ENCODE measurements around the gene GMDS.

Gene GMDS

GRCh38 chr6:2168480-2168879, 76.9 kb downstream of the GMDS start:
- H3K79me1 ChIP-seq (ENCODE audit: low read length) = peaks cover 3% of the 10 kb centered on the region
- H3K23ac ChIP-seq (ENCODE audit: low read length) = no peak overlapping the region
- H4K12ac ChIP-seq (ENCODE audit: low read depth, low read length) = no peak overlapping the region
- no peak overlapping the region for H2BK120ac ChIP-seq (ENCODE audit: insufficient read depth, low read length, poor library complexity)
- H3K4me1 ChIP-seq (ENCODE audit: control insufficient read depth in 1 of 2, insufficient read depth in 2 of 2, low read length in 2 of 2) = peaks cover 3 to 4% of the 10 kb centered on the region in 2 experiments
- H3K27ac ChIP-seq (ENCODE audit: low read depth, low read length) = no peak overlapping the region
- H3K4me2 ChIP-seq (ENCODE audit: low read length) = no peak overlapping the region
- no peaks in the 10 kb centered on the region for H3K79me2 ChIP-seq (ENCODE audit: control insufficient read depth, insufficient read depth, low read length, poor library complexity)
- H2BK5ac ChIP-seq (ENCODE audit: low read depth, low read length, poor library complexity) = no peak overlapping the region
- no peak overlapping the region for H2AFZ ChIP-seq (ENCODE audit: insufficient read depth, low read length, poor library complexity)
- H2BK12ac ChIP-seq (ENCODE audit: low read length) = no peak overlapping the region
- no peak overlapping the region for H4K8ac ChIP-seq (ENCODE audit: low read depth, low read length)
- H3K27me3 ChIP-seq (ENCODE audit: insufficient read depth, low read length) = no peaks in the 10 kb centered on the region
- no peak overlapping the region for H3K18ac ChIP-seq (ENCODE audit: low read length)
- H3K4ac ChIP-seq (ENCODE audit: low read depth, low read length) = no peak overlapping the region
- no peak overlapping the region for H3K4me3 ChIP-seq (ENCODE audit: low read depth, low read length)
- H3K9me3 ChIP-seq (ENCODE audit: insufficient read depth, low read depth, low read length) = no peaks in the 10 kb centered on the region
- H3K36me3 ChIP-seq (ENCODE audit: control insufficient read depth in 1 of 2, insufficient read depth in 2 of 2, low read length in 2 of 2) = no peaks in the 10 kb centered on the region
- H3K9ac ChIP-seq (ENCODE audit: low read length) = no peak overlapping the region
- DNase-seq = no peak
- H3K14ac ChIP-seq (ENCODE audit: low read length) = no peak overlapping the region
- H4K91ac ChIP-seq (ENCODE audit: low read depth, low read length) = no peak overlapping the region
- no peak overlapping the region for H2AK5ac ChIP-seq (ENCODE audit: low read length)

- Histone ChIP-seq H3K9ac (ENCODE audit: low read length) (no peak overlapping the region), H2BK120ac (ENCODE audit: insufficient read depth, low read length, poor library complexity) (no peak overlapping the region)
Measured at GRCh38 chr6:2166717-2167116, 78.7 kb downstream of the GMDS start.

GRCh38 chr6:2165286-2165685, 80.1 kb downstream of the GMDS start:
- Histone ChIP-seq H3K36me3 (ENCODE audit: control insufficient read depth in 1 of 2, insufficient read depth in 2 of 2, low read length in 2 of 2) (no peaks in the 10 kb centered on the region), H4K8ac (ENCODE audit: low read depth, low read length) (no peak overlapping the region), H2AFZ (ENCODE audit: insufficient read depth, low read length, poor library complexity) (no peak overlapping the region), H3K9ac (ENCODE audit: low read length) (no peak overlapping the region), H2BK120ac (ENCODE audit: insufficient read depth, low read length, poor library complexity) (no peak overlapping the region), H4K12ac (ENCODE audit: low read depth, low read length) (no peak overlapping the region), H3K9me3 (ENCODE audit: insufficient read depth, low read depth, low read length) (no peaks in the 10 kb centered on the region), H3K23ac (ENCODE audit: low read length) (no peak overlapping the region), H3K27me3 (ENCODE audit: insufficient read depth, low read length) (no peaks in the 10 kb centered on the region), H3K4me1 (ENCODE audit: control insufficient read depth in 1 of 2, insufficient read depth in 2 of 2, low read length in 2 of 2) (peaks cover 11 to 16% of the 10 kb centered on the region in 2 experiments), H3K4me3 (ENCODE audit: low read depth, low read length) (no peak overlapping the region), H4K91ac (ENCODE audit: low read depth, low read length) (no peak overlapping the region), H3K4ac (ENCODE audit: low read depth, low read length) (no peak overlapping the region), H3K79me2 (ENCODE audit: control insufficient read depth, insufficient read depth, low read length, poor library complexity) (peaks cover 1% of the 10 kb centered on the region), H2BK5ac (ENCODE audit: low read depth, low read length, poor library complexity) (no peak overlapping the region), H2AK5ac (ENCODE audit: low read length) (no peak overlapping the region), H3K18ac (ENCODE audit: low read length) (no peak overlapping the region), H3K79me1 (ENCODE audit: low read length) (peaks cover 12% of the 10 kb centered on the region), H3K27ac (ENCODE audit: low read depth, low read length) (no peak overlapping the region), H3K4me2 (ENCODE audit: low read length) (no peak overlapping the region), H3K14ac (ENCODE audit: low read length) (no peak overlapping the region), H2BK12ac (ENCODE audit: low read length) (no peak overlapping the region)
- WGBS (ENCODE audit: extremely low coverage, insufficient coverage, insufficient read length) = no CpG with 5 or more reads among the region's 1 CpG
- DNase-seq = no peak

More at GRCh38 chr6:2166717-2167116, 78.7 kb downstream of the GMDS start:
- no peak for DNase-seq
- peaks cover 11 to 13% of the 10 kb centered on the region in 2 experiments for H3K4me1 ChIP-seq (ENCODE audit: control insufficient read depth in 1 of 2, insufficient read depth in 2 of 2, low read length in 2 of 2)
- H3K4me2 ChIP-seq (ENCODE audit: low read length) = no peak overlapping the region
- no peak overlapping the region for H3K14ac ChIP-seq (ENCODE audit: low read length)
- WGBS (ENCODE audit: extremely low coverage, insufficient coverage, insufficient read length) = no CpG with 5 or more reads among the region's 1 CpG
- H4K8ac ChIP-seq (ENCODE audit: low read depth, low read length) = no peak overlapping the region
- no peak overlapping the region for H3K27ac ChIP-seq (ENCODE audit: low read depth, low read length)
- no peak overlapping the region for H4K91ac ChIP-seq (ENCODE audit: low read depth, low read length)
- peaks cover 9% of the 10 kb centered on the region for H3K79me1 ChIP-seq (ENCODE audit: low read length)
- H2AK5ac ChIP-seq (ENCODE audit: low read length) = no peak overlapping the region
- peak overlapping the region; percentile 10 for H3K23ac ChIP-seq (ENCODE audit: low read length)
- no peak overlapping the region for H4K12ac ChIP-seq (ENCODE audit: low read depth, low read length)
- H2BK5ac ChIP-seq (ENCODE audit: low read depth, low read length, poor library complexity) = no peak overlapping the region
- peaks cover 1% of the 10 kb centered on the region for H3K79me2 ChIP-seq (ENCODE audit: control insufficient read depth, insufficient read depth, low read length, poor library complexity)
- no peaks in the 10 kb centered on the region for H3K9me3 ChIP-seq (ENCODE audit: insufficient read depth, low read depth, low read length)
- H3K4ac ChIP-seq (ENCODE audit: low read depth, low read length) = no peak overlapping the region
- H2AFZ ChIP-seq (ENCODE audit: insufficient read depth, low read length, poor library complexity) = no peak overlapping the region
- H3K36me3 ChIP-seq (ENCODE audit: control insufficient read depth in 1 of 2, insufficient read depth in 2 of 2, low read length in 2 of 2) = no peaks in the 10 kb centered on the region
- no peak overlapping the region for H3K4me3 ChIP-seq (ENCODE audit: low read depth, low read length)
- H3K27me3 ChIP-seq (ENCODE audit: insufficient read depth, low read length) = no peaks in the 10 kb centered on the region
- no peak overlapping the region for H2BK12ac ChIP-seq (ENCODE audit: low read length)
- H3K18ac ChIP-seq (ENCODE audit: low read length) = peak overlapping the region; percentile 47

- Histone ChIP-seq H4K91ac (ENCODE audit: low read depth, low read length) (no peak overlapping the region), H3K14ac (ENCODE audit: low read length) (no peak overlapping the region), H4K12ac (ENCODE audit: low read depth, low read length) (no peak overlapping the region), H3K9me3 (ENCODE audit: insufficient read depth, low read depth, low read length) (no peaks in the 10 kb centered on the region), H3K4me2 (ENCODE audit: low read length) (no peak overlapping the region), H2BK5ac (ENCODE audit: low read depth, low read length, poor library complexity) (no peak overlapping the region), H2BK12ac (ENCODE audit: low read length) (no peak overlapping the region), H2AFZ (ENCODE audit: insufficient read depth, low read length, poor library complexity) (no peak overlapping the region), H2BK120ac (ENCODE audit: insufficient read depth, low read length, poor library complexity) (no peak overlapping the region), H3K18ac (ENCODE audit: low read length) (no peak overlapping the region), H3K4me3 (ENCODE audit: low read depth, low read length) (no peak overlapping the region), H3K9ac (ENCODE audit: low read length) (no peak overlapping the region), H4K8ac (ENCODE audit: low read depth, low read length) (no peak overlapping the region), H3K79me1 (ENCODE audit: low read length) (peaks cover 12% of the 10 kb centered on the region), H3K4ac (ENCODE audit: low read depth, low read length) (no peak overlapping the region), H2AK5ac (ENCODE audit: low read length) (no peak overlapping the region), H3K4me1 (ENCODE audit: control insufficient read depth in 1 of 2, insufficient read depth in 2 of 2, low read length in 2 of 2) (peaks cover 11 to 16% of the 10 kb centered on the region in 2 experiments), H3K27ac (ENCODE audit: low read depth, low read length) (no peak overlapping the region), H3K79me2 (ENCODE audit: control insufficient read depth, insufficient read depth, low read length, poor library complexity) (peaks cover 1% of the 10 kb centered on the region), H3K27me3 (ENCODE audit: insufficient read depth, low read length) (no peaks in the 10 kb centered on the region), H3K36me3 (ENCODE audit: control insufficient read depth in 1 of 2, insufficient read depth in 2 of 2, low read length in 2 of 2) (no peaks in the 10 kb centered on the region), H3K23ac (ENCODE audit: low read length) (no peak overlapping the region)
- WGBS (ENCODE audit: extremely low coverage, insufficient coverage, insufficient read length) = no CpG with 5 or more reads among the region's 2 CpGs
- DNase-seq = no peak
Measured at GRCh38 chr6:2164481-2164880, 80.9 kb downstream of the GMDS start.
